Kidney epithelial cell (primary cell): ENCODE results near the gene CBLB. TPM values are rescaled to one million over a fixed set of nuclear protein-coding genes. Genes with fewer than 3 reads are reported as not detected.

ENCODE experiments used
- DNase-seq: peaks from one replicate; pipeline ENCODE4 v3.0.0-alpha.2; 2010; ENCODE audit warnings: low read depth
- H3K27me3 ChIP-seq: 2 replicates; pipeline ENCODE4 v1.6.0; 2011; ENCODE audit warnings: low read length; ENCODE audit not compliant: control insufficient read depth, insufficient read depth
- H3K36me3 ChIP-seq: 2 replicates; pipeline ENCODE4 v1.5.1; 2011; ENCODE audit warnings: low read length; ENCODE audit not compliant: control insufficient read depth, insufficient read depth
- H3K4me3 ChIP-seq: 2 replicates; pipeline ENCODE4 v1.5.1; 2011; ENCODE audit warnings: low read depth, mild to moderate bottlenecking, control low read depth, low read length
- total RNA-seq: library from RNA; depleted of rRNA; stranded (reverse); fragments of >200 nt; gene quantifications from 2 replicates; pipeline ENCODE4 v1.2.3, GENCODE V29; 2015
- TF ChIP-seq, protein P1 (sequence below): IDR thresholded peaks from 2 replicates; pipeline ENCODE4 v1.5.1; 2011; ENCODE audit warnings: mild to moderate bottlenecking, moderate library complexity, low read length, control low read depth, inconsistent platforms; ENCODE audit not compliant: insufficient read depth, poor library complexity, severe bottlenecking

The CBLB gene
- total RNA-seq, 1 donor from 2014 or later, result 27.2 TPM

DNA sequence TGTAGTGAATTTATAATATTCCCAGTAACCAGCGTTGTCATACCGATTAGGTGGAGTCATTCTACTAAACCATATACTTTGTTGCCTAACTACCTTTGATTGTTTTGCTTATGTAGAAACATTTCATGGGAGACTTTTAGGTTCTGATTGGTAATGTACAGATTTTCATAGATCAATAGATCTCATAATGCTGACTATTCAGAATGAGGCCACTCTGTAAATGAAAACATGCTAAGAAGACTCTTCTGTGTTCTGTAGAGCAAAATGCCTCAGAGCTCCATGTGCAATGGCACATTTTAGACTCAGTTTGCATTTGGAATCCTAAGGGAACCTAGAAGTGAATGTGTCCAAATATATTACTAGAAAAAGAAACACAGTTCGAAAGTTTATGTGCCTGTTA, 20.0 kb downstream of the CBLB start:
- no peaks in the 10 kb centered on the region for H3K36me3 ChIP-seq
- no peaks in the 10 kb centered on the region for H3K27me3 ChIP-seq
- TF ChIP-seq, protein P1, sequence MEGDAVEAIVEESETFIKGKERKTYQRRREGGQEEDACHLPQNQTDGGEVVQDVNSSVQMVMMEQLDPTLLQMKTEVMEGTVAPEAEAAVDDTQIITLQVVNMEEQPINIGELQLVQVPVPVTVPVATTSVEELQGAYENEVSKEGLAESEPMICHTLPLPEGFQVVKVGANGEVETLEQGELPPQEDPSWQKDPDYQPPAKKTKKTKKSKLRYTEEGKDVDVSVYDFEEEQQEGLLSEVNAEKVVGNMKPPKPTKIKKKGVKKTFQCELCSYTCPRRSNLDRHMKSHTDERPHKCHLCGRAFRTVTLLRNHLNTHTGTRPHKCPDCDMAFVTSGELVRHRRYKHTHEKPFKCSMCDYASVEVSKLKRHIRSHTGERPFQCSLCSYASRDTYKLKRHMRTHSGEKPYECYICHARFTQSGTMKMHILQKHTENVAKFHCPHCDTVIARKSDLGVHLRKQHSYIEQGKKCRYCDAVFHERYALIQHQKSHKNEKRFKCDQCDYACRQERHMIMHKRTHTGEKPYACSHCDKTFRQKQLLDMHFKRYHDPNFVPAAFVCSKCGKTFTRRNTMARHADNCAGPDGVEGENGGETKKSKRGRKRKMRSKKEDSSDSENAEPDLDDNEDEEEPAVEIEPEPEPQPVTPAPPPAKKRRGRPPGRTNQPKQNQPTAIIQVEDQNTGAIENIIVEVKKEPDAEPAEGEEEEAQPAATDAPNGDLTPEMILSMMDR, result no peak
- DNase-seq, result no peak
- no peak overlapping the region for H3K4me3 ChIP-seq

DNA sequence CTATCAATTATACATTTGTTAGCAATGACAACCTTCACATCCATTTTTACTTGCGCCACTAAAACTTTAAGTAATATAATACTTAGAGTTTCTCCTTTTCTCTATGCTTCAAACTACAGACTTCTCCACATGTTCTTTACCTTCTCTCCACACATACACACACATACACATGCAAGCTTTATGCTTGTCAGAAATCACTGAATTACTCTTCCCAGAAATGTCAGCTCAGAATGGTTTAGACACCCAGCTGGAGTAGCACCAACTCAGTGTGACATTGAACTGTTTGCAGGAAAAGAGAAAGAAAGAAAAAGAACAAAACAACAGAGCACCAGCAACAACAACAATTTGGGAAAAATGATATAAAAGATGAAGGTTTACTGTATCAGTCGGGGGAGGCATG, 20.9 kb downstream of the CBLB start:
- H3K27me3 ChIP-seq, result no peaks in the 10 kb centered on the region
- no peak overlapping the region for H3K4me3 ChIP-seq
- no peak for DNase-seq
- H3K36me3 ChIP-seq, result no peaks in the 10 kb centered on the region
- TF ChIP-seq, protein P1, result no peak

DNA sequence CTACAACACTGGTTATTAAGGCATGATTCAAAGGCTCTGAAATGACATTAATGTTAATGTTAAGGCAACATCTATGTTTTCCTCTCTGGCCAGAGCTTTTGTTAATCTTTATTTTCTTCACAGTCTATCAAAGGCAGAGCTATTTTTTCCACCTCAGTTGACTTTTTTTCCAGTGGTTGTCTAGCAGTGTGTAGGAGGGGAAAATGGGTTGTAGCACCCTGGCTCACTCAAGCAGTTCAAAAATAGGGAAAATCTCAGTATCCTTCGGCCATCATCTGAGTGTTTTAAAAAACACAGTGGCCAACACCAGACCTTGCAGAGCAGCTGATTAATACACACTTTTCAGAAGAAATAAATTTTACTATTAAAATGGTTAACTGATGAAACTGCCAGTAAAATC, 21.4 kb downstream of the CBLB start:
- H3K36me3 ChIP-seq, result no peaks in the 10 kb centered on the region
- no peak for DNase-seq
- no peak overlapping the region for H3K4me3 ChIP-seq
- no peaks in the 10 kb centered on the region for H3K27me3 ChIP-seq
- TF ChIP-seq, protein P1, result no peak

DNA sequence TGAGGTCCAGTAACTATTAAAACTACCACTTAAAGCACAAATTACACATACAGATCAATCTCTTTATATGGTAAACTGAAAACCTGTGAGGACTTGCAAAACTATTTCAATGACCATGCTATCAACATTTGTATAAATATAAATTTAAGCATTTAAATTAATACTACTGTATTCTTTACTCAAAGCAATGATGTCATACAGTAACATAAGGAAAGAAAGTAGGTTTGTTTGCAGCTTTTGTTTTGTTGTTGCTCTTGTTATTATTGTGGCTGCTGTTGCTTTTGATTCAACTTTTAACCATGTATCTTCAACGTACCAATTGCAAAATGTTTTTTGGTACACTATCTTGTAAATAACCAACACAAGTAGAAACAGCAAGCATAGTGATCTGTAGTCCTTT, 22.0 kb downstream of the CBLB start:
- Histone ChIP-seq H3K27me3 (no peaks in the 10 kb centered on the region), H3K36me3 (no peaks in the 10 kb centered on the region), H3K4me3 (no peak overlapping the region)
- no peak for DNase-seq
- TF ChIP-seq, protein P1, result no peak

DNA sequence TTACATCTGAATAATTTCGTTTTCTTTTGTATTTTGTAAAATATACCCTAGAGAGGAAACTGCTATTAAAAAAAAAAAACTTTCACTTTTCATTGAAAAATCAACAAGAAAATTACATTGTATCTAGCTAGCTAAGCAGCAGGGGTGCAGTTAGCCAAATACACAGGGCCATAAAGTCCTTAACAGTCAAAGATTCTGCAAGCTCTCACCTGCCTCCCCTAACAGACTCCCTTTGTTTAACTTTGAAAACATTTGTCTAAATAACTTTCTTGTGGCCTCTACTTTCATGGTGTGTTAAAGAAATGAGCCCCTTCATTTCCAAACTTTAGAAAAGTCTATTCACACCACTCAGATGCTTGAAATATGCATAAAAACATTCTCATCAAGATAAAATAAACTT, 23.3 kb downstream of the CBLB start:
- no peaks in the 10 kb centered on the region for H3K27me3 ChIP-seq
- no peaks in the 10 kb centered on the region for H3K36me3 ChIP-seq
- H3K4me3 ChIP-seq, result no peak overlapping the region
- TF ChIP-seq, protein P1, result no peak
- DNase-seq, result no peak

DNA sequence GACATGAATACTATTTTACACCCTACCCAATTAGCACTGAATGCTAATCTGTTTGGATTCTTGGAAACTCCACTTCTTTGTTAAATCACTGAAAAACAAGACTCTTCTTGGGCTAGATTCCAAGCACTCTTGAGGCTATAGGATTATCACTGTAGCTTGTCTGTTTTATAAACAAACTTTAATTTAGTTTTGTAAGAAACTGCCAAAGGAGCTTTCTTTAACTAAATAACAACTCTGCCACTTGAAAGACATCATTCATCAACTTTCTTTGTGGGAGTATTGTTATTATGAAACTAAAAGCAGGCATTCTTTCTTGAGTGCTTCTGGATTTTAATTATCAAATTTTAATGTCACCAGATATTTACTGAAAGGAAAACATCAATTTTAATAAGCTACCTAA, 24.1 kb downstream of the CBLB start:
- Histone ChIP-seq H3K36me3 (no peaks in the 10 kb centered on the region), H3K27me3 (no peaks in the 10 kb centered on the region), H3K4me3 (no peak overlapping the region)
- DNase-seq, result no peak
- TF ChIP-seq, protein P1, result no peak
